Panc1 (cell line): ENCODE results near the gene RAB11FIP3.

Experiments used
- POLR2AphosphoS5 ChIP-seq: IDR thresholded peaks from 2 replicates; pipeline ENCODE4 v1.6.1; 2012; ENCODE audit warnings: mild to moderate bottlenecking, low read depth, low read length, moderate library complexity
- TF ChIP-seq, protein P1 (sequence below): fragments of 450-650 bp; IDR thresholded peaks from 2 replicates; pipeline ENCODE4 v1.5.1; 2017; ENCODE audit warnings: mild to moderate bottlenecking
- TF ChIP-seq, protein P2 (sequence below), 2 experiments: IDR thresholded peaks; 2 replicates each; pipeline ENCODE4 v1.6.1; 2011 to 2012; ENCODE audit warnings: low read depth in 2 of 2, control low read depth in 1 of 2, low read length in 1 of 2, mild to moderate bottlenecking in 1 of 2, moderate library complexity in 1 of 2; ENCODE audit not compliant: insufficient read depth in 1 of 2

DNA sequence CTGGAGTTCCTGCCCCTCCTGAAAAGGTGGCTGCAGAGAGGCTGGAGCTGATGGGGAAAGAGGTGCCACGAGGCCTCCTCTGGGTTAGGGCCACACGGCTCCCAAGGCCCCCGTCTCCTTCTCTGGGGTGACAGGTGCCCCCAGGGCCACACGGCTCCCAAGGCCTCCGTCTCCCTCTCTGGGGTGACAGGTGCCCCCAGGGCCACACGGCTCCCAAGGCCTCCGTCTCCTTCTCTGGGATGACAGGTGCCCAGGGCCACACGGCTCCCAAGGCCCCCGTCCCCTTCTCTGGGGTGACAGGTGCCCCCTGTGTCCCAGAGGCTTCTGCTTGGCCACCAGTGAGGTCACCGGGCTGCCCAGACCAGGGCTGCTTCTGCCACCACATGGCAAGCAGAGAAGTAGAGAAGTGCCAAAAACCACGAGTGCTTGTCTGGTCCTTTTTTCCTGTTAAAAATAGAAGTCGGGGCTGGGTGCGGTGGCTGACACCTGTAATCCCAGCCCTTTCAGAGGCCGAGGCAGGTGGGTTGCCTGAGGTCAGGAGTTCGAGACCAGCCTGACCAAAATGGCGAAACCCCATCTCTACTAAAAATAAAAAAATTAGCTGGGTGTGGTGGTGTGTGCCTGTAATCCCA, 106.2 kb downstream of the RAB11FIP3 start:
- TF ChIP-seq, protein P1, sequence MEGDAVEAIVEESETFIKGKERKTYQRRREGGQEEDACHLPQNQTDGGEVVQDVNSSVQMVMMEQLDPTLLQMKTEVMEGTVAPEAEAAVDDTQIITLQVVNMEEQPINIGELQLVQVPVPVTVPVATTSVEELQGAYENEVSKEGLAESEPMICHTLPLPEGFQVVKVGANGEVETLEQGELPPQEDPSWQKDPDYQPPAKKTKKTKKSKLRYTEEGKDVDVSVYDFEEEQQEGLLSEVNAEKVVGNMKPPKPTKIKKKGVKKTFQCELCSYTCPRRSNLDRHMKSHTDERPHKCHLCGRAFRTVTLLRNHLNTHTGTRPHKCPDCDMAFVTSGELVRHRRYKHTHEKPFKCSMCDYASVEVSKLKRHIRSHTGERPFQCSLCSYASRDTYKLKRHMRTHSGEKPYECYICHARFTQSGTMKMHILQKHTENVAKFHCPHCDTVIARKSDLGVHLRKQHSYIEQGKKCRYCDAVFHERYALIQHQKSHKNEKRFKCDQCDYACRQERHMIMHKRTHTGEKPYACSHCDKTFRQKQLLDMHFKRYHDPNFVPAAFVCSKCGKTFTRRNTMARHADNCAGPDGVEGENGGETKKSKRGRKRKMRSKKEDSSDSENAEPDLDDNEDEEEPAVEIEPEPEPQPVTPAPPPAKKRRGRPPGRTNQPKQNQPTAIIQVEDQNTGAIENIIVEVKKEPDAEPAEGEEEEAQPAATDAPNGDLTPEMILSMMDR = no peak
- TF ChIP-seq, protein P2, sequence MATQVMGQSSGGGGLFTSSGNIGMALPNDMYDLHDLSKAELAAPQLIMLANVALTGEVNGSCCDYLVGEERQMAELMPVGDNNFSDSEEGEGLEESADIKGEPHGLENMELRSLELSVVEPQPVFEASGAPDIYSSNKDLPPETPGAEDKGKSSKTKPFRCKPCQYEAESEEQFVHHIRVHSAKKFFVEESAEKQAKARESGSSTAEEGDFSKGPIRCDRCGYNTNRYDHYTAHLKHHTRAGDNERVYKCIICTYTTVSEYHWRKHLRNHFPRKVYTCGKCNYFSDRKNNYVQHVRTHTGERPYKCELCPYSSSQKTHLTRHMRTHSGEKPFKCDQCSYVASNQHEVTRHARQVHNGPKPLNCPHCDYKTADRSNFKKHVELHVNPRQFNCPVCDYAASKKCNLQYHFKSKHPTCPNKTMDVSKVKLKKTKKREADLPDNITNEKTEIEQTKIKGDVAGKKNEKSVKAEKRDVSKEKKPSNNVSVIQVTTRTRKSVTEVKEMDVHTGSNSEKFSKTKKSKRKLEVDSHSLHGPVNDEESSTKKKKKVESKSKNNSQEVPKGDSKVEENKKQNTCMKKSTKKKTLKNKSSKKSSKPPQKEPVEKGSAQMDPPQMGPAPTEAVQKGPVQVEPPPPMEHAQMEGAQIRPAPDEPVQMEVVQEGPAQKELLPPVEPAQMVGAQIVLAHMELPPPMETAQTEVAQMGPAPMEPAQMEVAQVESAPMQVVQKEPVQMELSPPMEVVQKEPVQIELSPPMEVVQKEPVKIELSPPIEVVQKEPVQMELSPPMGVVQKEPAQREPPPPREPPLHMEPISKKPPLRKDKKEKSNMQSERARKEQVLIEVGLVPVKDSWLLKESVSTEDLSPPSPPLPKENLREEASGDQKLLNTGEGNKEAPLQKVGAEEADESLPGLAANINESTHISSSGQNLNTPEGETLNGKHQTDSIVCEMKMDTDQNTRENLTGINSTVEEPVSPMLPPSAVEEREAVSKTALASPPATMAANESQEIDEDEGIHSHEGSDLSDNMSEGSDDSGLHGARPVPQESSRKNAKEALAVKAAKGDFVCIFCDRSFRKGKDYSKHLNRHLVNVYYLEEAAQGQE (IDR thresholded peaks at IDR 0.05; ENCODE audit: insufficient read depth in 1 of 2, low read depth in 2 of 2, low read length in 1 of 2) = no peak
- no peak for TF ChIP-seq POLR2AphosphoS5
